Activated CD4-positive, alpha-beta memory T cell treated with anti-CD3 and anti-CD28 coated beads, Interleukin-2, amount 10 ng/mL, durations not matched to agents 7 days and 5 days (primary cell): ENCODE measurements around the gene FAM193A. TPM values are rescaled to one million over a fixed set of nuclear protein-coding genes. Genes with fewer than 3 reads are reported as not detected.
"Not testable (repeated sequence)": the region's sequence is repeated elsewhere in the genome, so short reads cannot be mapped to it uniquely, and the experiment has no call there.

Experiments used
- CTCF ChIA-PET: fragments of 350-600 bp; sonication (Branson Sonifier 250); formaldehyde crosslinking; loops from one replicate; lab custom pipeline; 2021; ENCODE audit warnings: antibody characterized with exemption, inconsistent platforms; lab: Charles Lee
- POLR2A ChIA-PET: fragments of 350-600 bp; sonication (Branson Sonifier 250); formaldehyde crosslinking; loops from one replicate; lab custom pipeline; 2021; ENCODE audit warnings: antibody characterized with exemption; lab: Charles Lee
- DNase-seq: peaks from one replicate; pipeline ENCODE4 v3.0.0-alpha.2; 2020
- H3K27ac Mint-ChIP-seq: one replicate; pipeline ENCODE4 v1.8.0; 2021; ENCODE audit warnings: mild to moderate bottlenecking, mixed read lengths
- H3K27me3 Mint-ChIP-seq: one replicate; pipeline ENCODE4 v1.8.0; 2021; ENCODE audit warnings: mixed read lengths
- H3K36me3 Mint-ChIP-seq: one replicate; pipeline ENCODE4 v1.8.0; 2021; ENCODE audit warnings: low read depth, mixed read lengths
- H3K4me1 Mint-ChIP-seq: one replicate; pipeline ENCODE4 v1.8.0; 2021; ENCODE audit warnings: mixed read lengths
- H3K4me3 Mint-ChIP-seq: one replicate; pipeline ENCODE4 v1.8.0; 2021; ENCODE audit warnings: mild to moderate bottlenecking, mixed read lengths
- H3K9me3 Mint-ChIP-seq: one replicate; pipeline ENCODE4 v1.8.0; 2021; ENCODE audit warnings: mixed read lengths
- total RNA-seq, 2 experiments: library from RNA; stranded (reverse); gene quantifications; one replicate each; pipeline ENCODE4 v1.2.3, GENCODE V29; 2021

Gene FAM193A
- total RNA-seq, 2 experiments from 2014 or later: 27.4 to 27.9 TPM

GRCh38 chr4:2535376-2536192 lies 863 bp upstream of the FAM193A start:
- Mint-ChIP-seq H3K27me3 (no peaks in the 10 kb centered on the region), H3K36me3 (peaks cover 7% of the 10 kb centered on the region), H3K27ac (peak overlapping the region; percentile 88), H3K9me3 (no peaks in the 10 kb centered on the region), H3K4me3 (peak overlapping the region; percentile 91), H3K4me1 (peaks cover 19% of the 10 kb centered on the region)
- ChIA-PET CTCF (interaction anchor here (0.5 to 1.6 kb wide), 4 partner anchors 14 to 626 kb away, joined by 3 to 5 read pairs (median 4); no protein-coding TSS in a partner anchor), POLR2A (interaction anchor here (0.6 to 4.1 kb wide), 9 partner anchors 9 to 295 kb away, joined by 3 to 55 read pairs (median 3); partner anchors contain the start of gene RNF4)
- DNase-seq: peak; percentile 50

GRCh38 chr4:2537011-2537830 lies 774 bp downstream of the FAM193A start:
- Mint-ChIP-seq H3K4me3 (peak overlapping the region; percentile 85), H3K27me3 (no peaks in the 10 kb centered on the region), H3K36me3 (peaks cover 7% of the 10 kb centered on the region), H3K27ac (peak overlapping the region; percentile 87), H3K9me3 (no peaks in the 10 kb centered on the region), H3K4me1 (peaks cover 19% of the 10 kb centered on the region)
- DNase-seq: peak; percentile 57
- ChIA-PET CTCF (interaction anchor here (1.6 kb wide), 1 partner anchor 417 kb away, joined by 5 read pairs; no protein-coding TSS in a partner anchor), POLR2A (interaction anchor here (0.6 to 4.1 kb wide), 15 partner anchors 14 to 682 kb away, joined by 3 to 55 read pairs (median 4); partner anchors contain the start of genes RNF4 and TNIP2)

- H3K9me3 Mint-ChIP-seq, H3K27me3 Mint-ChIP-seq, H3K4me3 Mint-ChIP-seq, DNase-seq, CTCF ChIA-PET, H3K27ac Mint-ChIP-seq: not testable (repeated sequence)
- POLR2A ChIA-PET: interaction anchor here (1.2 kb wide), 2 partner anchors 17 to 76 kb away, joined by 3 read pairs; no protein-coding TSS in a partner anchor
- Mint-ChIP-seq H3K36me3 (peaks cover 17% of the 10 kb centered on the region), H3K4me1 (peaks cover 17% of the 10 kb centered on the region)
These were observed 7.2 kb downstream of the FAM193A start for GRCh38 chr4:2543580-2544191.

- CTCF ChIA-PET: no interaction called here
- peaks cover 9% of the 10 kb centered on the region for H3K4me1 Mint-ChIP-seq
- H3K36me3 Mint-ChIP-seq: peaks cover 14% of the 10 kb centered on the region
- POLR2A ChIA-PET: no interaction called here
- H3K27me3 Mint-ChIP-seq: no peaks in the 10 kb centered on the region
- H3K9me3 Mint-ChIP-seq: no peaks in the 10 kb centered on the region
- no peak overlapping the region for H3K4me3 Mint-ChIP-seq
- H3K27ac Mint-ChIP-seq: no peak overlapping the region
- no peak for DNase-seq
These were observed 9.0 kb downstream of the FAM193A start for GRCh38 chr4:2545321-2546013.

- H3K4me3 Mint-ChIP-seq: no peak overlapping the region
- CTCF ChIA-PET: no interaction called here
- peaks cover 10% of the 10 kb centered on the region for H3K4me1 Mint-ChIP-seq
These were observed 9.9 kb downstream of the FAM193A start for GRCh38 chr4:2546286-2546823.

GRCh38 chr4:2546961-2547691 lies 10.7 kb downstream of the FAM193A start:
- H3K4me1 Mint-ChIP-seq: peaks cover 12% of the 10 kb centered on the region
- CTCF ChIA-PET: not testable (repeated sequence)

More at GRCh38 chr4:2546286-2546823, 9.9 kb downstream of the FAM193A start:
- Mint-ChIP-seq H3K36me3 (peaks cover 14% of the 10 kb centered on the region), H3K27me3 (no peaks in the 10 kb centered on the region), H3K27ac (no peak overlapping the region), H3K9me3 (no peaks in the 10 kb centered on the region)
- POLR2A ChIA-PET: no interaction called here
- DNase-seq: no peak

GRCh38 chr4:2551118-2551517 lies 14.7 kb downstream of the FAM193A start:
- Mint-ChIP-seq H3K4me3 (no peak overlapping the region), H3K27ac (no peak overlapping the region), H3K9me3 (no peaks in the 10 kb centered on the region), H3K36me3 (peaks cover 4% of the 10 kb centered on the region), H3K27me3 (no peaks in the 10 kb centered on the region), H3K4me1 (peaks cover 12% of the 10 kb centered on the region)
- DNase-seq: no peak
- ChIA-PET CTCF (interaction anchor here (0.7 kb wide), 1 partner anchor 155 kb away, joined by 3 read pairs; no protein-coding TSS in a partner anchor), POLR2A (interaction anchor here (0.6 kb wide), 1 partner anchor 14 kb away, joined by 3 read pairs; no protein-coding TSS in a partner anchor)

More at GRCh38 chr4:2546961-2547691, 10.7 kb downstream of the FAM193A start:
- H3K36me3 Mint-ChIP-seq: peaks cover 14% of the 10 kb centered on the region
- H3K27ac Mint-ChIP-seq, POLR2A ChIA-PET, DNase-seq, H3K4me3 Mint-ChIP-seq, H3K27me3 Mint-ChIP-seq, H3K9me3 Mint-ChIP-seq: not testable (repeated sequence)

GRCh38 chr4:2552806-2553205 lies 16.4 kb downstream of the FAM193A start:
- Mint-ChIP-seq H3K9me3 (no peaks in the 10 kb centered on the region), H3K36me3 (peaks cover 2% of the 10 kb centered on the region), H3K4me1 (peaks cover 8% of the 10 kb centered on the region), H3K27me3 (no peaks in the 10 kb centered on the region), H3K4me3 (no peak overlapping the region), H3K27ac (no peak overlapping the region)
- no peak for DNase-seq
- ChIA-PET POLR2A (no interaction called here), CTCF (interaction anchor here (0.7 kb wide), 1 partner anchor 307 kb away, joined by 6 read pairs; no protein-coding TSS in a partner anchor)

- H3K36me3 Mint-ChIP-seq: peaks cover 2% of the 10 kb centered on the region
- CTCF ChIA-PET: no interaction called here
- POLR2A ChIA-PET: interaction anchor here (0.6 kb wide), 1 partner anchor 119 kb away, joined by 3 read pairs; no protein-coding TSS in a partner anchor
- no peaks in the 10 kb centered on the region for H3K27me3 Mint-ChIP-seq
- H3K4me1 Mint-ChIP-seq: peaks cover 7% of the 10 kb centered on the region
- no peak for DNase-seq
- no peaks in the 10 kb centered on the region for H3K9me3 Mint-ChIP-seq
- H3K4me3 Mint-ChIP-seq: no peak overlapping the region
- no peak overlapping the region for H3K27ac Mint-ChIP-seq
These were observed 21.9 kb downstream of the FAM193A start for GRCh38 chr4:2558301-2558700.

- ChIA-PET CTCF (no interaction called here), POLR2A (interaction anchor here (1.0 kb wide), 1 partner anchor 17 kb away, joined by 3 read pairs; no protein-coding TSS in a partner anchor)
- no peak overlapping the region for H3K27ac Mint-ChIP-seq
- peaks cover 2% of the 10 kb centered on the region for H3K4me1 Mint-ChIP-seq
- no peak for DNase-seq
- no peak overlapping the region for H3K4me3 Mint-ChIP-seq
- H3K9me3 Mint-ChIP-seq: no peaks in the 10 kb centered on the region
- no peaks in the 10 kb centered on the region for H3K27me3 Mint-ChIP-seq
- peaks cover 6% of the 10 kb centered on the region for H3K36me3 Mint-ChIP-seq
These were observed 23.7 kb downstream of the FAM193A start for GRCh38 chr4:2560167-2560566.

GRCh38 chr4:2565533-2565932 lies 29.1 kb downstream of the FAM193A start:
- POLR2A ChIA-PET: no interaction called here
- H3K27ac Mint-ChIP-seq: no peak overlapping the region
- CTCF ChIA-PET: no interaction called here

More at GRCh38 chr4:2565533-2565932, 29.1 kb downstream of the FAM193A start:
- peaks cover 11% of the 10 kb centered on the region for H3K4me1 Mint-ChIP-seq
- H3K9me3 Mint-ChIP-seq: no peaks in the 10 kb centered on the region
- peaks cover 11% of the 10 kb centered on the region for H3K36me3 Mint-ChIP-seq
- no peak for DNase-seq
- no peaks in the 10 kb centered on the region for H3K27me3 Mint-ChIP-seq
- H3K4me3 Mint-ChIP-seq: no peak overlapping the region
